Measurements from ENCODE around the gene CTXN3. TPM values are rescaled to one million over a fixed set of nuclear protein-coding genes. Genes with fewer than 3 reads are reported as not detected.

The CTXN3 gene
- polyA plus RNA-seq, 1 donor from 2014 or later, result 0.83 TPM

DNA sequence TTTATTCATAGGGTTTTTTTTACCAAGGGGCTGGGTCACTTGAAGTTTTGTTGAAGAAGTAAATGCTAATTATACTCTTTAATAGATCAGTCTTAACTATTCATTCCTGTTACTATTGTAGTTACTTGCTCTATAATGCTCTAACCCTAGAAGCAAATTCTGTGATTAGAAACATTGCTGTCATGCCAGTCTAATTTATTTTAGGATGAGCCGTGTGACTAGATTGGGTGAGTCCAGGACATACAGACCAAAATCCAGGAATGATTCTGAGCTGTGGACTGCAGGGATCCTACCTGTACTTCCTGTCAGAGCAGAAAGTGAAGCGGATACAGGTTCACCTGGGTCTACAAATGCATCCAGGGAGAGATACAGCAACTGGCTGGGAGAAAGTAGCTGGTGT lies 53.6 kb downstream of the CTXN3 start:
- Histone ChIP-seq H4K20me1 (ENCODE audit: insufficient read depth) (no peaks in the 10 kb centered on the region), H3K79me2 (replicated peaks; ENCODE audit: insufficient read depth, low read length) (no peaks in the 10 kb centered on the region), H3K27ac (ENCODE audit: low read length) (no peak overlapping the region), H3F3A (ENCODE audit: insufficient read depth, low read length, poor library complexity, severe bottlenecking) (no peaks in the 10 kb centered on the region), H3K9ac (ENCODE audit: low read length) (no peak overlapping the region), H3K4me2 (ENCODE audit: low read length) (no peak overlapping the region), H3K4me3 (ENCODE audit: low read length) (no peak overlapping the region), H3K36me3 (ENCODE audit: insufficient read depth, low read length) (no peaks in the 10 kb centered on the region), H3K9me2 (ENCODE audit: insufficient read depth, low read length) (no peaks in the 10 kb centered on the region), H2AFZ (ENCODE audit: low read depth, low read length) (no peak overlapping the region), H3K27me3 (ENCODE audit: insufficient read depth, low read depth, low read length) (no peaks in the 10 kb centered on the region), H3K9me3 (ENCODE audit: low read length) (no peaks in the 10 kb centered on the region)
- TF ChIP-seq EP300 (conservative IDR thresholded peaks at IDR 0.05; ENCODE audit: poor library complexity, severe bottlenecking), result no peak
- TF ChIP-seq EZH2 (IDR thresholded peaks at IDR 0.05; ENCODE audit: borderline replicate concordance, insufficient read depth, low read length, poor library complexity, severe bottlenecking), result no peak
- no peak for TF ChIP-seq POLR2AphosphoS5 (IDR thresholded peaks at IDR 0.05)
- TF ChIP-seq, protein P1, sequence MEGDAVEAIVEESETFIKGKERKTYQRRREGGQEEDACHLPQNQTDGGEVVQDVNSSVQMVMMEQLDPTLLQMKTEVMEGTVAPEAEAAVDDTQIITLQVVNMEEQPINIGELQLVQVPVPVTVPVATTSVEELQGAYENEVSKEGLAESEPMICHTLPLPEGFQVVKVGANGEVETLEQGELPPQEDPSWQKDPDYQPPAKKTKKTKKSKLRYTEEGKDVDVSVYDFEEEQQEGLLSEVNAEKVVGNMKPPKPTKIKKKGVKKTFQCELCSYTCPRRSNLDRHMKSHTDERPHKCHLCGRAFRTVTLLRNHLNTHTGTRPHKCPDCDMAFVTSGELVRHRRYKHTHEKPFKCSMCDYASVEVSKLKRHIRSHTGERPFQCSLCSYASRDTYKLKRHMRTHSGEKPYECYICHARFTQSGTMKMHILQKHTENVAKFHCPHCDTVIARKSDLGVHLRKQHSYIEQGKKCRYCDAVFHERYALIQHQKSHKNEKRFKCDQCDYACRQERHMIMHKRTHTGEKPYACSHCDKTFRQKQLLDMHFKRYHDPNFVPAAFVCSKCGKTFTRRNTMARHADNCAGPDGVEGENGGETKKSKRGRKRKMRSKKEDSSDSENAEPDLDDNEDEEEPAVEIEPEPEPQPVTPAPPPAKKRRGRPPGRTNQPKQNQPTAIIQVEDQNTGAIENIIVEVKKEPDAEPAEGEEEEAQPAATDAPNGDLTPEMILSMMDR (IDR thresholded peaks at IDR 0.05; ENCODE audit: poor library complexity, severe bottlenecking), result no peak
- TF ChIP-seq RAD21 (conservative IDR thresholded peaks at IDR 0.05), result no peak
- TF ChIP-seq, protein P2, sequence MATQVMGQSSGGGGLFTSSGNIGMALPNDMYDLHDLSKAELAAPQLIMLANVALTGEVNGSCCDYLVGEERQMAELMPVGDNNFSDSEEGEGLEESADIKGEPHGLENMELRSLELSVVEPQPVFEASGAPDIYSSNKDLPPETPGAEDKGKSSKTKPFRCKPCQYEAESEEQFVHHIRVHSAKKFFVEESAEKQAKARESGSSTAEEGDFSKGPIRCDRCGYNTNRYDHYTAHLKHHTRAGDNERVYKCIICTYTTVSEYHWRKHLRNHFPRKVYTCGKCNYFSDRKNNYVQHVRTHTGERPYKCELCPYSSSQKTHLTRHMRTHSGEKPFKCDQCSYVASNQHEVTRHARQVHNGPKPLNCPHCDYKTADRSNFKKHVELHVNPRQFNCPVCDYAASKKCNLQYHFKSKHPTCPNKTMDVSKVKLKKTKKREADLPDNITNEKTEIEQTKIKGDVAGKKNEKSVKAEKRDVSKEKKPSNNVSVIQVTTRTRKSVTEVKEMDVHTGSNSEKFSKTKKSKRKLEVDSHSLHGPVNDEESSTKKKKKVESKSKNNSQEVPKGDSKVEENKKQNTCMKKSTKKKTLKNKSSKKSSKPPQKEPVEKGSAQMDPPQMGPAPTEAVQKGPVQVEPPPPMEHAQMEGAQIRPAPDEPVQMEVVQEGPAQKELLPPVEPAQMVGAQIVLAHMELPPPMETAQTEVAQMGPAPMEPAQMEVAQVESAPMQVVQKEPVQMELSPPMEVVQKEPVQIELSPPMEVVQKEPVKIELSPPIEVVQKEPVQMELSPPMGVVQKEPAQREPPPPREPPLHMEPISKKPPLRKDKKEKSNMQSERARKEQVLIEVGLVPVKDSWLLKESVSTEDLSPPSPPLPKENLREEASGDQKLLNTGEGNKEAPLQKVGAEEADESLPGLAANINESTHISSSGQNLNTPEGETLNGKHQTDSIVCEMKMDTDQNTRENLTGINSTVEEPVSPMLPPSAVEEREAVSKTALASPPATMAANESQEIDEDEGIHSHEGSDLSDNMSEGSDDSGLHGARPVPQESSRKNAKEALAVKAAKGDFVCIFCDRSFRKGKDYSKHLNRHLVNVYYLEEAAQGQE (IDR thresholded peaks at IDR 0.05; ENCODE audit: borderline replicate concordance), result no peak
- no peak for TF ChIP-seq SMC3 (conservative IDR thresholded peaks at IDR 0.05; ENCODE audit: poor library complexity)
- TF ChIP-seq MXI1 (conservative IDR thresholded peaks at IDR 0.05; ENCODE audit: poor library complexity, severe bottlenecking), result no peak
- TF ChIP-seq TAF1 (IDR thresholded peaks at IDR 0.05; ENCODE audit: low read depth), result no peak

DNA sequence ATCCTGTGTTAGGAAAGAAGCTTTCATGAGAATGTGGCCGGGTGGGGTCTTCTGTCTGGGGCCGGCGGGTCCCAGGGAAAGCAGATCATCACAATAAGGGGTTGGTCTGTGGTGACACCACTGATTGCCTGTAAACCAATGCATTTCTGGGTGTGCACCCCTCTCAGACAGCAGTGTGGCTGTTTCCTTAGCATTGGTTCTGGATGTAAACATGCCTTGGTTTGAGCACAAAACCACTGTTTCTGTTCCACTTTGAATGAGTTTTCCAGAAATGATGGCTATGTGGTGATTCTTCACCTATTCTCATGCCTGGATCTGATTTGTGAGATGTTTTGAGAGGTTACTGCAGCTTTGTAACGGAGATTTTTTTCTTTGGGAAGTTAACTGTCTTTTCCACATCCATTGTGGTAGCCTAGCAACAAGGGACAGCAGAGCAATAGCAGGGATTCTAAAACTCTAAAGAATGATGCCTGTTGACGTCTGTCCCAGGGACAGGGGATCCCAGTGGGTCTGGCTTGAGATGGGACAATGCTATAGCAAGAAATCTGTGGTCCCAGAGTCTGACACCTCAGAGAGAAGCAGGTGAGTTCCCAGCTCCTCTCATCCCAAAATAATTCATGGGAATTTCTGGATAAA lies 54.2 kb downstream of the CTXN3 start, which contains the start of gene CCDC192:
CCDC192 (plus strand) TSS at position 466 of the 636 bp plus-strand sequence; CDS start at position 521, 55 bp downstream.
- no peaks in the 10 kb centered on the region for H3K36me3 ChIP-seq (ENCODE audit: insufficient read depth, low read length)
- H3K27ac ChIP-seq (ENCODE audit: low read length), result no peak within 1 kb of the TSS
- H3K9me2 ChIP-seq (ENCODE audit: insufficient read depth, low read length), result no peaks in the 10 kb centered on the region
- H3K27me3 ChIP-seq (ENCODE audit: insufficient read depth, low read depth, low read length), result no peaks in the 10 kb centered on the region
- no peak within 1 kb of the TSS for H3K4me2 ChIP-seq (ENCODE audit: low read length)
- H3K4me3 ChIP-seq (ENCODE audit: low read length), result no peak within 1 kb of the TSS
- TF ChIP-seq, protein P2 (IDR thresholded peaks at IDR 0.05; ENCODE audit: borderline replicate concordance), result peak; percentile 72
- TF ChIP-seq MXI1 (conservative IDR thresholded peaks at IDR 0.05; ENCODE audit: poor library complexity, severe bottlenecking), result no peak
- no peak for TF ChIP-seq TAF1 (IDR thresholded peaks at IDR 0.05; ENCODE audit: low read depth)
- no peaks in the 10 kb centered on the region for H4K20me1 ChIP-seq (ENCODE audit: insufficient read depth)
- no peak within 1 kb of the TSS for H3K9ac ChIP-seq (ENCODE audit: low read length)
- H3F3A ChIP-seq (ENCODE audit: insufficient read depth, low read length, poor library complexity, severe bottlenecking), result no peaks in the 10 kb centered on the region
- no peaks in the 10 kb centered on the region for H3K9me3 ChIP-seq (ENCODE audit: low read length)
- H2AFZ ChIP-seq (ENCODE audit: low read depth, low read length), result no peak within 1 kb of the TSS
- H3K79me2 ChIP-seq (replicated peaks; ENCODE audit: insufficient read depth, low read length), result no peaks in the 10 kb centered on the region

All from neural cell (in vitro differentiated cells).